GM11168 (cell line): ENCODE measurements around the gene CCDC137.

Experiments
- in situ Hi-C: fragments of 300-500 bp; cut with MboI; formaldehyde crosslinking; loops from one replicate; pipeline ENCODE4 v1.12.0; 2022; ENCODE audit warnings: low sequenced_read_pairs; ENCODE audit not compliant: unreplicated experiment

The CCDC137 gene

GRCh38 chr17:81713556-81714411, 47.2 kb downstream of the CCDC137 start:
- in situ Hi-C loops: no loop called here

DNA sequence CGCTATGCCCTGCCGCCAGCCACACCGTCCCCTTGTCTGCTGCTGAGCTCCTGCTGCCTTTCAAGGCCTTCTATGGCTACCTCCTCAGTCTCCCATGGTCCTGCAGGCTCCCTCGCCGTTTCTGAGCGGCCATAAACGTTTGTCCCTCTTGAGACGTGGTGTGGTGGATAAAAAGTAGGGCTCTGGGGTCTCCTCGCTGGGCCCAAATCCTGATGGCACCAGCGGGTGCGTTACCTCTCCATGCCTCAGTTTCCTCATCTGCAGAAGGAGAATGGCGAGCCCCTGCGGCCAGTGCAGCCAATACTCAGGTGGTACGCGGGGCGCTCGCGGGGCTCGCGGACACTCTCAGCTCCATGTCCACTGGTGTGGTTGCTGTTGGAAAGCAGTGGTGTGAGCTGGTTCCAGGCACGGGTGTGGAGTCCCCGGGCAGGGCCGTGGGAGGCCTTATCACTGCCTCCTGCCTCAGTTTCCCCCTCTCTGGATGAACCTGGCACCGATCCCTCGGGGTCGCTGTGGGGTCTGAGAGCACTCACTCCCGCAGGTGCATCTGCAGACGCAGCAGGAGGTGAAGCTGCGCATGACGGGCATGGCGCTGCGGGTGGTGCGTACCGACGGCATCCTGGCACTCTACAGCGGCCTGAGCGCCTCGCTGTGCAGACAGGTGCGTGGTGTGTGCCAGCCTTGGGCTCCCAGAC, 48.0 kb downstream of the CCDC137 start:
- in situ Hi-C loops: no loop called here

DNA sequence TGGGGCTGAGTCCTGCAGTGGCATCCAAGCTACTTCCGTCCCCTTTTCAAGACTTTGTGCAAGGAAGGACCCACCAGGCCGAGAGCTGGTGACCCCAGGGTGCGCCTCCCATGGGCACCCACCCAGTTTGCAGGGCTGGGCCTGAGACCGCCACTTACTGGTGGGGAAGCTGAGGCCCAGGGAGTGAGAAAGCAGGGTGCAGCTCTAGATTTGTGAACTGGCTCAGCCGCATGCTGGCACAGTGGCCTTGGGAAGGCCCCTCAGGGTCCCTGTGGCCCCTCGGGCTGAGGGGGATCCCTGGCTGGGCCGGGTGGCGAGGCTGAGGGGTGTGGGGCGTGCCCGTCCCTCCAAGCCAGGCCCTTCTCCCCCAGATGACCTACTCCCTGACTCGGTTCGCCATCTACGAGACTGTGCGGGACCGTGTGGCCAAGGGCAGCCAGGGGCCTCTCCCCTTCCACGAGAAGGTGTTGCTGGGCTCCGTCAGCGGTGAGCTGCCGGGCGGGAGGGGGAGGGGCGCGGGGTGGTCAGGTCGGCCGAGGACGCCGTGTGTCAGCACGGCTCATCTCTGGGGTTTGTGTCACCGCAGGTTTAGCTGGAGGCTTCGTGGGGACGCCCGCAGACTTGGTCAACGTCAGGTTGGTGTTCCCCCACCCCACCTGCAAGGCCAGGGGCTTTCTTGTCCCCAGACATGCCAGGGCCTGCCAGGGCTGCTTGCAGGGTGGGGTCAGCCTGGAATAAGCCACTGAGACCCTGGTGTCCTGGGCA, 48.8 kb downstream of the CCDC137 start:
- in situ Hi-C loops: no loop called here

- in situ Hi-C loops: no loop called here
These were observed 49.5 kb downstream of the CCDC137 start for GRCh38 chr17:81715872-81716673.

- in situ Hi-C loops: no loop called here
These were observed 50.1 kb downstream of the CCDC137 start for GRCh38 chr17:81716674-81716996.

- in situ Hi-C loops: no loop called here
These were observed 50.7 kb downstream of the CCDC137 start for GRCh38 chr17:81717049-81717765.

DNA sequence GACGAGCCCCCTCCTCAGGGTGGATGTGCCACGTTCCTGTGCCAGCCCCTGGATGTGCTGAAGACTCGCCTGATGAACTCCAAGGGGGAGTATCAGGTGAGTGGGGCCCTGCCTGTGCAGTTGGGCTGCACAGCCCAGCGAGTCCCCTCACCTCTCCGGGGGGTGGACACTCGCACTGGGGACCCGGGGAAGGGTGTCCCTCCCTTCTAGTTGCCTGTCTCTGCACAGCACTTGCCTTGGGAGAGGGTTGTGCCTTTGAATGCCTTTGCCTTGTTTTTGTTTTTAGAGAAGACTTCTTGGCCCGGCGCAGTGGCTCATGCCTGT, 51.2 kb downstream of the CCDC137 start:
- in situ Hi-C loops: no loop called here

DNA sequence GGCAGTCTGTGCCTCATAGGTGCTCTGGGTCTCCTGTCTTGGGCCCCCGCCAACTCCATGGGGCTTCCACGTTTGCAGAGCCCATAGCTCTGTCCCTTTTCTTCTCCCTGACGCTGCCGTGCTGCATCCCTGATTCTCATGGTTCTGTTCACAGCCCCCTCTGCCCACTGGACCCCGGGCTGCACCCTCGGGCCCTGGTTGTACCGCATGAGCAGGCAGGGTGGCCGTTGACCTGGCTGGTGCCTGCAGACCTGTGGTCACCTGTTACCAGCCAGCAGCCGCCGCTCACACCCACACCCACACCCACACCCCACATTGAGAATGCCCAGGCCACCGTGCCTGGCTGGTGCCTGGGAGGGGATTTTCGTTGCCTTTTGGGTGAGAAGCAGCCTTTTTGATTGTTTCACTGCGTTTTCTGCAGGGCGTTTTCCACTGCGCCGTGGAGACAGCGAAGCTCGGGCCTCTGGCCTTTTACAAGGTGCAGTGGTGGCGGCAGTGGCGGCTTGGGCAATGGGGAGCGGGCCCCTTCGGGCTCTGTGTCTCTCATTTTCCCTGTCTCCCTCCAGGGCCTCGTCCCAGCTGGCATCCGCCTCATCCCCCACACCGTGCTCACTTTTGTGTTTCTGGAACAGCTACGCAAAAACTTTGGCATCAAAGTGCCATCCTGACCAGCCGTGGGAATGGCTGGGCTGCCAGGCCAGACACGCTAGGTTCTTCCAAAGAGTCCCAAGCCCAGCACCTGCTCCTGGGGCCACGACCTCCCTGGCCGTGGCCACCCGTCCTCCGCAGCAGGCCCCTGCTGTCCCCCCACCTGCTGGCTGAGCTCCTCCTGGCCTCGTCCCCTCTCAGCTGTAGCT, 53.1 kb downstream of the CCDC137 start:
- in situ Hi-C loops: no loop called here

- in situ Hi-C loops: no loop called here
These were observed 53.9 kb downstream of the CCDC137 start for GRCh38 chr17:81720267-81721071.

DNA sequence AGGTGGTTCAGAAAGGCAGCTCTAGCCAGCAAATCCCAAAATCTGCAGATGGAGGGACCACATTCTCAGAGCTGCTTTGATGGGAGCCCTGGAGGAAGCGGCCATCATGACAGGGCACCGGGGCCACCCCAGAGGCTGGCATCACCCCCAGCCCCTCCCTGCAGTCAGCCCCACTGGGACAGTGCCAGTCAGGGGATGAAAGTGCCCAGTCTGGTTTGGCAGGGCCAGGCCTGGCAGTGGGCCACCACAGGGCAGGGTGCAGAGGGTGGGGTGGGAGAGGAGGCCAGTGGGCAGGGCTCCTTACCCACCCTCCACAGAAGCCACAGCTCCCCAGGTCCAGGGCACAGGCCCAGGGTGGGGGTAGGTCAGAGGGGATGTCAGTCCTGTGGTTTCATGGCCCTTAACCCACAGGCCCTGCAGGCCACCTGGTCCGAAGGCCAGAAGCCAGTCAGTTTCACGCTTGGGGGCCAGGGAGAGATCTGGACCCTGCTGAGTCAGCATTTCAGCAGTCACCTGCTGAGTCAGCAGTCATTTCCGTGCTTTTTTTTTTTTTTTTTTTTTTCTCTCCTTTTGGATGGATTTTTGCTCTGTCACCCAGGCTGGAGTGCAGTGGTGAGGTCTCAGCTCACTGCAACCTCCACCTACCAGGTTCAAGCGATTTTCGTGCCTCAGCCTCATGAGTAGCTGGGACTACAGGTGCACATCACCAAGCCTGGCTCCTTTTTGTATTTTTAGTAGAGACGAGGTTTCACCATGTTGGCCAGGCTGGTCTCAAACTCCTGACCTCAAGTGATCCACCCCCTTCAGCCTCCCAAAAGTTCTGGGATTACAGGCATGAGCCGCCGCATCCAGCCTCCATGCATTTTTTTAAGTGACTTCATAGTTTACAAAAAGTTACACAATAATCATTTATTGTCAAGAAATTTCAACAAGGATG, 55.9 kb downstream of the CCDC137 start:
- in situ Hi-C loops: no loop called here
